ENCODE results near the gene HAUS8. TPM values are rescaled to one million over a fixed set of nuclear protein-coding genes. Genes with fewer than 3 reads are reported as not detected.
"Not testable (repeated sequence)": the region's sequence is repeated elsewhere in the genome, so short reads cannot be mapped to it uniquely, and the experiment has no call there.

Gene HAUS8
- total RNA-seq, 1 experiment from 2014 or later: 66.4 TPM

DNA sequence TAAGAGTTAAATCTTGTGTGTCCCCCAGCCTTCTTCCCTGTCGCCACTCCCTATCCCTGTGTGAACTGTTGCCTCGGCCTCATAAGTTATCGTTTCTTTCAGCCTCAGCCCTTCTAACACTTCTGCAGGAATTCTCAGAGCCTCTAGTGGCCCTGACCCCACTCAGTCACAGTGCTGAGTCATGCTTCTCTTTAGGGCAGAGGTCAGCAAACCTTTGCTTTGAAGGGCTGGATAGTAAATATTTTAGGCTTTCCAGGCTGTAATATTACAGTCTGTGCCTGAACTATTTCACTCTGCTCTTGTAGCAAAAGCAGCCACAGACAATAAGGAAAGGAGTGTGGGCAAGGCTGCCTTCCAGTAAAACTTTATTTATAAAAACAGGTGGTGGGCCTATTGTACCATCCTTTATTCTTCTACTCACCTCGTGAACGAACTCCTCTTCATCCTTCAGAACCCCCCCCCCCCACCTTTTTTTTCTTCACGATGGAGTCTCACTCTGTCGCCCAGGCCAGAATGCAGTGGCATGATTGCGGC, 22.4 kb upstream of the HAUS8 start:
- Histone ChIP-seq H3K4me3 (ENCODE audit: low read depth, low read length, poor library complexity, severe bottlenecking) (no peak overlapping the region), H3K36me3 (ENCODE audit: insufficient read depth, low read length, poor library complexity, severe bottlenecking) (peaks cover 13% of the 10 kb centered on the region), H3K4me1 (ENCODE audit: insufficient read depth, low read length, poor library complexity, severe bottlenecking) (no peaks in the 10 kb centered on the region), H3K27ac (ENCODE audit: low read depth, low read length, poor library complexity, severe bottlenecking) (no peak overlapping the region), H3K27me3 (replicated peaks; ENCODE audit: insufficient read depth, low read depth, low read length, poor library complexity) (no peaks in the 10 kb centered on the region), H3K9me3 (ENCODE audit: low read depth, low read length, poor library complexity, severe bottlenecking) (no peaks in the 10 kb centered on the region)
- intact Hi-C loops (cut with micrococcal nuclease; ENCODE audit: unreplicated experiment): no loop called here
- no TSS peak for BruUV-seq (replicated peaks)
- POLR2A ChIA-PET (ENCODE audit: low non-redundant PET): no interaction called here
- no peak for DNase-seq (ENCODE audit: low spot score)
- TF ChIP-seq EZH2 (IDR thresholded peaks at IDR 0.05; ENCODE audit: borderline replicate concordance, low read depth, low read length, poor library complexity, severe bottlenecking): no peak
- TF ChIP-seq, protein P1, sequence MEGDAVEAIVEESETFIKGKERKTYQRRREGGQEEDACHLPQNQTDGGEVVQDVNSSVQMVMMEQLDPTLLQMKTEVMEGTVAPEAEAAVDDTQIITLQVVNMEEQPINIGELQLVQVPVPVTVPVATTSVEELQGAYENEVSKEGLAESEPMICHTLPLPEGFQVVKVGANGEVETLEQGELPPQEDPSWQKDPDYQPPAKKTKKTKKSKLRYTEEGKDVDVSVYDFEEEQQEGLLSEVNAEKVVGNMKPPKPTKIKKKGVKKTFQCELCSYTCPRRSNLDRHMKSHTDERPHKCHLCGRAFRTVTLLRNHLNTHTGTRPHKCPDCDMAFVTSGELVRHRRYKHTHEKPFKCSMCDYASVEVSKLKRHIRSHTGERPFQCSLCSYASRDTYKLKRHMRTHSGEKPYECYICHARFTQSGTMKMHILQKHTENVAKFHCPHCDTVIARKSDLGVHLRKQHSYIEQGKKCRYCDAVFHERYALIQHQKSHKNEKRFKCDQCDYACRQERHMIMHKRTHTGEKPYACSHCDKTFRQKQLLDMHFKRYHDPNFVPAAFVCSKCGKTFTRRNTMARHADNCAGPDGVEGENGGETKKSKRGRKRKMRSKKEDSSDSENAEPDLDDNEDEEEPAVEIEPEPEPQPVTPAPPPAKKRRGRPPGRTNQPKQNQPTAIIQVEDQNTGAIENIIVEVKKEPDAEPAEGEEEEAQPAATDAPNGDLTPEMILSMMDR (conservative IDR thresholded peaks at IDR 0.05; ENCODE audit: low read depth, low read length): no peak
- CTCF ChIA-PET: no interaction called here

- CTCF ChIA-PET: no interaction called here
- H3K4me1 ChIP-seq (ENCODE audit: insufficient read depth, low read length, poor library complexity, severe bottlenecking): no peaks in the 10 kb centered on the region
- DNase-seq (ENCODE audit: low spot score): no peak
- H3K27ac ChIP-seq (ENCODE audit: low read depth, low read length, poor library complexity, severe bottlenecking): no peak overlapping the region
- TF ChIP-seq, protein P1 (conservative IDR thresholded peaks at IDR 0.05; ENCODE audit: low read depth, low read length): no peak
- no peak for TF ChIP-seq EZH2 (IDR thresholded peaks at IDR 0.05; ENCODE audit: borderline replicate concordance, low read depth, low read length, poor library complexity, severe bottlenecking)
- peaks cover 1% of the 10 kb centered on the region for H3K36me3 ChIP-seq (ENCODE audit: insufficient read depth, low read length, poor library complexity, severe bottlenecking)
- no peak overlapping the region for H3K4me3 ChIP-seq (ENCODE audit: low read depth, low read length, poor library complexity, severe bottlenecking)
- BruUV-seq (replicated peaks): no TSS peak
- no peaks in the 10 kb centered on the region for H3K9me3 ChIP-seq (ENCODE audit: low read depth, low read length, poor library complexity, severe bottlenecking)
- POLR2A ChIA-PET (ENCODE audit: low non-redundant PET): no interaction called here
- no peaks in the 10 kb centered on the region for H3K27me3 ChIP-seq (replicated peaks; ENCODE audit: insufficient read depth, low read depth, low read length, poor library complexity)
- intact Hi-C loops (cut with micrococcal nuclease; ENCODE audit: unreplicated experiment): no loop called here
Measured at GRCh38 chr19:17095141-17095919, 20.1 kb upstream of the HAUS8 start.

DNA sequence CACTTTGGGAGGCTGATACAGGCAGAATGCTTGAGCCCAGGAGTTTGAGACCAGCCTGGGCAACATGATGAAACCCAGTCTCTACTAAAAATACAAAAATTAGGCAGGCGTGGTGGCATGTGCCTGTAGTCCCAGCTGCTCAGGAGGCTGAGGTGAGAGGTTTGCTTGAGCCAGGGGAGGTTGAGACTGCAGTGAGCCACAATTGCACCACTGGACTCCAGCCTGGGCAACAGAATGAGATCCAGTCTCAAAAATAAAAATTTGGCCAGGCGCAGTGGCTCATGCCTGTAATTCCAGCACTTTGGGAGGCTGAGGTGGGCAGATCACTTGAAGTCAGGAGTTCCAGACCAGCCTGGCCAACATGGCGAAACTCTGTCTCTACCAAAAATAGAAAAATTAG, 19.4 kb upstream of the HAUS8 start:
- H3K36me3 ChIP-seq (ENCODE audit: insufficient read depth, low read length, poor library complexity, severe bottlenecking); intact Hi-C loops (cut with micrococcal nuclease; ENCODE audit: unreplicated experiment); H3K4me1 ChIP-seq (ENCODE audit: insufficient read depth, low read length, poor library complexity, severe bottlenecking); H3K4me3 ChIP-seq (ENCODE audit: low read depth, low read length, poor library complexity, severe bottlenecking); CTCF ChIA-PET; DNase-seq (ENCODE audit: low spot score); BruUV-seq (replicated peaks); POLR2A ChIA-PET (ENCODE audit: low non-redundant PET); H3K27me3 ChIP-seq (replicated peaks; ENCODE audit: insufficient read depth, low read depth, low read length, poor library complexity); H3K9me3 ChIP-seq (ENCODE audit: low read depth, low read length, poor library complexity, severe bottlenecking); H3K27ac ChIP-seq (ENCODE audit: low read depth, low read length, poor library complexity, severe bottlenecking): not testable (repeated sequence)

- no TSS peak for BruUV-seq (replicated peaks)
- no peak overlapping the region for H3K4me3 ChIP-seq (ENCODE audit: low read depth, low read length, poor library complexity, severe bottlenecking)
- no peak for TF ChIP-seq EZH2 (IDR thresholded peaks at IDR 0.05; ENCODE audit: borderline replicate concordance, low read depth, low read length, poor library complexity, severe bottlenecking)
- TF ChIP-seq, protein P1 (conservative IDR thresholded peaks at IDR 0.05; ENCODE audit: low read depth, low read length): no peak
- intact Hi-C loops (cut with micrococcal nuclease; ENCODE audit: unreplicated experiment): no loop called here
- no peaks in the 10 kb centered on the region for H3K4me1 ChIP-seq (ENCODE audit: insufficient read depth, low read length, poor library complexity, severe bottlenecking)
- ChIA-PET CTCF (no interaction called here), POLR2A (ENCODE audit: low non-redundant PET) (no interaction called here)
- no peak for DNase-seq (ENCODE audit: low spot score)
- H3K9me3 ChIP-seq (ENCODE audit: low read depth, low read length, poor library complexity, severe bottlenecking): no peaks in the 10 kb centered on the region
- H3K27me3 ChIP-seq (replicated peaks; ENCODE audit: insufficient read depth, low read depth, low read length, poor library complexity): no peaks in the 10 kb centered on the region
- H3K36me3 ChIP-seq (ENCODE audit: insufficient read depth, low read length, poor library complexity, severe bottlenecking): peaks cover 3% of the 10 kb centered on the region
- H3K27ac ChIP-seq (ENCODE audit: low read depth, low read length, poor library complexity, severe bottlenecking): no peak overlapping the region
Measured at GRCh38 chr19:17092696-17093095, 17.4 kb upstream of the HAUS8 start.

Measured in A673 (cell line).